Right atrium auricular region (tissue), 2 donors: ENCODE results near the gene RNU6-1. TPM values are rescaled to one million over a fixed set of nuclear protein-coding genes. Genes with fewer than 3 reads are reported as not detected.
A peak's percentile ranks its signal among the peaks of the same experiment; 100 is the strongest.

Experiments used
- DNase-seq: peaks from one replicate; pipeline ENCODE4 v3.0.0-alpha.2; 2019; ENCODE audit warnings: low spot score
- H3K27ac ChIP-seq, 2 donors: fragments of 200-600 bp; sonication (generic); 1 replicate in 1 of 2; 2 replicates in 1 of 2; pipeline ENCODE4 v1.5.1; 2016 to 2019
- H3K27me3 ChIP-seq, 2 donors: fragments of 200-600 bp; sonication (generic); one replicate each; pipeline versions ENCODE4 v1.5.1 to v1.6.0; 2017 to 2019
- H3K36me3 ChIP-seq: fragments of 200-600 bp; sonication (generic); one replicate; pipeline ENCODE4 v1.5.1; 2016
- H3K4me1 ChIP-seq, 2 donors: fragments of 200-600 bp; sonication (generic); one replicate each; pipeline versions ENCODE4 v1.5.1 to v1.6.0; 2017 to 2019
- H3K4me3 ChIP-seq, 2 donors: fragments of 200-600 bp; sonication (generic); 1 replicate in 1 of 2; 2 replicates in 1 of 2; pipeline ENCODE4 v1.5.1; 2017 to 2019; ENCODE audit warnings: mild to moderate bottlenecking in 1 of 2, moderate library complexity in 1 of 2
- H3K9me3 ChIP-seq, 2 donors: fragments of 200-600 bp; sonication (generic); one replicate each; pipeline ENCODE4 v1.5.1; 2019
- total RNA-seq, 2 donors: library from RNA; depleted of rRNA; stranded (reverse); fragments of >200 nt; gene quantifications; one replicate each; pipeline ENCODE4 v1.1.0, GENCODE V29; 2016
- TF ChIP-seq, protein P1 (sequence below), 2 donors: fragments of 200-600 bp; sonication (generic); IDR thresholded peaks; one replicate each; pipeline ENCODE4 v1.5.1; 2019; ENCODE audit warnings: antibody characterized with exemption in 2 of 2

The RNU6-1 gene
- total RNA-seq, 2 donors from 2014 or later: not detected

DNA sequence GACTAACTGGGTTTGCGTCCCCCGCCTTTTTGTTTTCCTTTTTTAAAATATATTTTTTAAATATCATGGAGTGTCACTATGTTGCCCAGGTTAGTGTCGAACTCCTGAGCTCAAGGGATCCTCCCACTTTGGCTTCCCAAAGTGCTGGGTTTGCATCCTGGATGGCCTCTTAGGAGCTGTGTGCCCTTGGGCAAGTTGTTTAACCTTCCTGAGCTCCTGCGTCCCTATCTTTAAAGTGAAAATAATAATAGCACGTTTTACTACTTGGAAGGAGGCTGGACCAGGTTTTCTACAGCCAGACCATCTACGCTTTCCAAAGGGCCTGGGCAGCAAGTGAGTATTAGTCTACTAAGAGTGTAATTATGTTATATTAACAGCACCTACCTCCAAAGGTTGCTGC, 44.2 kb upstream of the RNU6-1 start:
- Histone ChIP-seq H3K27me3 (no peaks in the 10 kb centered on the region), H3K4me3 (peak overlapping the region in 1 of 2 donors; percentile 45), H3K9me3 (no peaks in the 10 kb centered on the region), H3K36me3 (no peaks in the 10 kb centered on the region), H3K4me1 (peaks cover 0 to 22% of the 10 kb centered on the region in 2 donors), H3K27ac (peak overlapping the region; percentile 75 to 89)
- no peak for DNase-seq
- TF ChIP-seq, protein P1, sequence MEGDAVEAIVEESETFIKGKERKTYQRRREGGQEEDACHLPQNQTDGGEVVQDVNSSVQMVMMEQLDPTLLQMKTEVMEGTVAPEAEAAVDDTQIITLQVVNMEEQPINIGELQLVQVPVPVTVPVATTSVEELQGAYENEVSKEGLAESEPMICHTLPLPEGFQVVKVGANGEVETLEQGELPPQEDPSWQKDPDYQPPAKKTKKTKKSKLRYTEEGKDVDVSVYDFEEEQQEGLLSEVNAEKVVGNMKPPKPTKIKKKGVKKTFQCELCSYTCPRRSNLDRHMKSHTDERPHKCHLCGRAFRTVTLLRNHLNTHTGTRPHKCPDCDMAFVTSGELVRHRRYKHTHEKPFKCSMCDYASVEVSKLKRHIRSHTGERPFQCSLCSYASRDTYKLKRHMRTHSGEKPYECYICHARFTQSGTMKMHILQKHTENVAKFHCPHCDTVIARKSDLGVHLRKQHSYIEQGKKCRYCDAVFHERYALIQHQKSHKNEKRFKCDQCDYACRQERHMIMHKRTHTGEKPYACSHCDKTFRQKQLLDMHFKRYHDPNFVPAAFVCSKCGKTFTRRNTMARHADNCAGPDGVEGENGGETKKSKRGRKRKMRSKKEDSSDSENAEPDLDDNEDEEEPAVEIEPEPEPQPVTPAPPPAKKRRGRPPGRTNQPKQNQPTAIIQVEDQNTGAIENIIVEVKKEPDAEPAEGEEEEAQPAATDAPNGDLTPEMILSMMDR (IDR thresholded peaks at IDR 0.05): no peak

DNA sequence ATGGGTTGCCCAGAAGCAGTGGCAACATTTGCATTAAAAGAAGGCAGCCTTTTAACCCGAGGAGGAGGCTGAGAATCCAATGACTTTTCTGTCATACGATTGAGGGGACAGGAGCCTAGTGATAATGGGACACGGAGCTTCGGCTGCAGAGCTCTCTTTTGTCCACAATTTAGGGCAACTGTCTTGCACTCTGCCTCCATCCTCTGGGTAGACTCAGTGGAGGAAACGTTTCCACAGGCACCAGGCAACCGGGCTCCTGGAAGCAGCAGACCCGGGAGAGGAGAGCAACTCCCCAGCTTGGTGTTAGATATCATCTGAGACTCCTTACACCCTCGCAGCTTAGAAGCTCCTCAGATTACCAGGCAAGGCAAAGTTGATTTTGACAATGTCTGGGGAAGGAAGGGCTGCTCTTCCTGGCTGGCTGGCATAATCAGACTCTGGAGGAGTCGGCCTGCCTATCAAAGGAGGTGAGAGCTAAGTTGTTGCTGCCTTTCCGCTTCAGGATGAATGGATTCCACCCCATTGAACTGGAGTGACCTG, 43.5 kb upstream of the RNU6-1 start:
- Histone ChIP-seq H3K27me3 (no peaks in the 10 kb centered on the region), H3K4me3 (no peak overlapping the region), H3K4me1 (peaks cover 0 to 22% of the 10 kb centered on the region in 2 donors), H3K9me3 (no peaks in the 10 kb centered on the region), H3K36me3 (no peaks in the 10 kb centered on the region), H3K27ac (peak overlapping the region; percentile 75 to 89)
- no peak for DNase-seq
- TF ChIP-seq, protein P1 (IDR thresholded peaks at IDR 0.05): no peak

DNA sequence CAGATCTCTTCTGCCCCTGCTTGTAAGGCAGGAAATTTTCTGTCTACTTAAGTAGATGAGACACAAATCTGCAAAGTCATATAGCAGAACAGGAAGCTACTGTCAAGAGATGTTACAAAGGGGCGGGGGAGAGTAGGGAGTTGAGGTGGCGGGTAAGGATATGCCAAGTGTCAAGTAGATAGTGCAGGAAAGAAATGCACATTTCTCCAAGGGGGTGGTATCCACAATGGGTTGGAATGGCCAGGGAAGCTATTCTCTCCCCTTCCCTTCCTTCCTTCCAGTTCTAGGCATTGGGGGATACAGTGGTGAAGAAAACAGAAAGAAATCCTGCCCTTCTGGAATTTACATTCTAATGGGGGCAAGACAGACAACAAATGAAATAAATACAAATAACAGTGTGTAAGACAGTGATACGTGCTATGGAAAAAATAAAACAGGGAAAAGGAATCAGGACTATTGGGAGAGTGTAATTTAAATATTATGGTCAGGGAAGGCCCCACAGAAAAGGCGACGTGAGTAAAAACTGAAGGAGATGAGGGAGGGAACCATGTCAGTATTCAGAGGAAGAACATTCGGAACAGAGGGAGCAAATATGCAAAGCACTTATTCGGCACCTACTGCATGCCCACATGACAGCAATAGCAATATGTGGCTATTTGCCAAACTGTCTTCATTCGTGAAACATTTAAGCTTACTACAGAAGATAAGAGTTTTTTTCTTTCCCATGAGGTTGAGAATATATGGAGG, 42.8 kb upstream of the RNU6-1 start:
- TF ChIP-seq, protein P1 (IDR thresholded peaks at IDR 0.05): no peak
- H3K4me1 ChIP-seq: peaks cover 0 to 22% of the 10 kb centered on the region in 2 donors

GRCh38 chr15:67880651-67881182, 40.9 kb upstream of the RNU6-1 start:
- Histone ChIP-seq H3K9me3 (no peaks in the 10 kb centered on the region), H3K36me3 (no peaks in the 10 kb centered on the region), H3K27me3 (no peaks in the 10 kb centered on the region), H3K27ac (no peak overlapping the region), H3K4me1 (peaks cover 0 to 22% of the 10 kb centered on the region in 2 donors), H3K4me3 (no peak overlapping the region)
- TF ChIP-seq, protein P1 (IDR thresholded peaks at IDR 0.05): no peak
- no peak for DNase-seq

More for the DNA sequence above, 42.8 kb upstream of the RNU6-1 start:
- no peaks in the 10 kb centered on the region for H3K27me3 ChIP-seq
- DNase-seq: no peak
- H3K9me3 ChIP-seq: no peaks in the 10 kb centered on the region
- H3K36me3 ChIP-seq: no peaks in the 10 kb centered on the region
- H3K4me3 ChIP-seq: no peak overlapping the region
- H3K27ac ChIP-seq: peak overlapping the region; percentile 75 to 89

GRCh38 chr15:67879440-67880129, 39.7 kb upstream of the RNU6-1 start:
- peaks cover 0 to 14% of the 10 kb centered on the region in 2 donors for H3K4me1 ChIP-seq
- TF ChIP-seq, protein P1 (IDR thresholded peaks at IDR 0.05): no peak
- no peak overlapping the region for H3K4me3 ChIP-seq
- no peaks in the 10 kb centered on the region for H3K27me3 ChIP-seq
- H3K9me3 ChIP-seq: no peaks in the 10 kb centered on the region
- H3K36me3 ChIP-seq: no peaks in the 10 kb centered on the region
- peak; percentile 50 for DNase-seq
- H3K27ac ChIP-seq: no peak overlapping the region
